ENCODE data around the gene GCNT2. TPM values are rescaled to one million over a fixed set of nuclear protein-coding genes. Genes with fewer than 3 reads are reported as not detected.
A peak's percentile ranks its signal among the peaks of the same experiment; 100 is the strongest.

Gene GCNT2
- total RNA-seq, 1 experiment from 2014 or later = 51.2 TPM

DNA sequence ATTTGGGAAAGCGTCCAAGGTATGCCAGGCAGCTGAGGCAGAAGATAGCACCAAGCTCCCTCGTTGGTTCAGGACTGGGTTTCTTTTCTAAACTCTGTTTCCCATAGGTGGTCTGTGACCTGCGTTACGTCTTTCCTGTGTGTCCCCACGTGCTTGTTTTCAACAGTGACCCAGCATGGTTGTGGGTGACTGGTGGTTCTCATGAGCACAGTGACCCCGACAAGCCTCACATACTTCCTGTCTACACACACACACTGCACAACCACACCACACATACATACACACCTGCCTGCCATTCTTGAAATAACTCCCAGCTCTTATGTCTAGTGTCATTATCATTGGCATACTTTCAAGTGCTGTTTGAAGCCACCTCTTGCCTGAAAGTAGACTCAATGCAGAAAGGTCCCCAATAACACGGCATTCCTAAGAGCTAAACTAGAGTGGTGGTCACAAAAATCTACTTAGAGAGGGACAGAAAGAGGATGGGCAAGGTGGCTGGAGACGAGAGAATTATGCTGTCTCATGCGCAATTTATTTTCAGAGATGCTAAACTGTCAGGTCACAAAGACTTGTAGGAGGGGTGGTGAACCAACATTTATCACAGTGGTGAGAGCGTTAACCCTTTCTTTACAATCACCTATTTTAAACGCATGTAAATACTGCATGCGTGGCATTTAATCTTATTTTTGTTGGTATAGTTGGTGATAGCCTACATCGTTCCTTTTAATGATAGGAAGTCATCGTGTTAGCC, 66.7 kb downstream of the GCNT2 start:
- Mint-ChIP-seq H3K9me3 (no peaks in the 10 kb centered on the region), H3K4me1 (peaks cover 65% of the 10 kb centered on the region), H3K4me3 (no peak overlapping the region), H3K27me3 (ENCODE audit: low read depth) (no peaks in the 10 kb centered on the region), H3K27ac (no peak overlapping the region), H3K36me3 (peaks cover 6% of the 10 kb centered on the region)
- ChIA-PET CTCF (interaction anchor here (0.6 to 1.8 kb wide), 3 partner anchors 8 to 77 kb away, joined by 3 to 5 read pairs (median 4); no protein-coding TSS in a partner anchor), POLR2A (interaction anchor here (0.7 to 1.8 kb wide), 3 partner anchors 23 to 32 kb away, joined by 3 to 7 read pairs (median 3); no protein-coding TSS in a partner anchor)
- no peak for TF ChIP-seq ESRRA (CRISPR knock-in tag; IDR thresholded peaks at IDR 0.05; ENCODE audit: borderline replicate concordance)
- no peak for TF ChIP-seq KAT7 (CRISPR knock-in tag; IDR thresholded peaks at IDR 0.05; ENCODE audit: borderline replicate concordance)
- TF ChIP-seq GABPB1 (CRISPR knock-in tag; IDR thresholded peaks at IDR 0.05) = no peak
- TF ChIP-seq, protein P1, sequence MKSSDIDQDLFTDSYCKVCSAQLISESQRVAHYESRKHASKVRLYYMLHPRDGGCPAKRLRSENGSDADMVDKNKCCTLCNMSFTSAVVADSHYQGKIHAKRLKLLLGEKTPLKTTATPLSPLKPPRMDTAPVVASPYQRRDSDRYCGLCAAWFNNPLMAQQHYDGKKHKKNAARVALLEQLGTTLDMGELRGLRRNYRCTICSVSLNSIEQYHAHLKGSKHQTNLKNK (CRISPR knock-in tag; IDR thresholded peaks at IDR 0.05) = no peak
- no peak for TF ChIP-seq RORB (CRISPR knock-in tag; IDR thresholded peaks at IDR 0.05)
- no peak for TF ChIP-seq ZNF219 (CRISPR knock-in tag; IDR thresholded peaks at IDR 0.05; ENCODE audit: borderline replicate concordance)
- TF ChIP-seq EMX1 (CRISPR knock-in tag; IDR thresholded peaks at IDR 0.05) = no peak
- TF ChIP-seq ZNF423 (CRISPR knock-in tag; IDR thresholded peaks at IDR 0.05) = no peak
- TF ChIP-seq ZBTB21 (CRISPR knock-in tag; IDR thresholded peaks at IDR 0.05; ENCODE audit: borderline replicate concordance) = no peak
- TF ChIP-seq, protein P2, sequence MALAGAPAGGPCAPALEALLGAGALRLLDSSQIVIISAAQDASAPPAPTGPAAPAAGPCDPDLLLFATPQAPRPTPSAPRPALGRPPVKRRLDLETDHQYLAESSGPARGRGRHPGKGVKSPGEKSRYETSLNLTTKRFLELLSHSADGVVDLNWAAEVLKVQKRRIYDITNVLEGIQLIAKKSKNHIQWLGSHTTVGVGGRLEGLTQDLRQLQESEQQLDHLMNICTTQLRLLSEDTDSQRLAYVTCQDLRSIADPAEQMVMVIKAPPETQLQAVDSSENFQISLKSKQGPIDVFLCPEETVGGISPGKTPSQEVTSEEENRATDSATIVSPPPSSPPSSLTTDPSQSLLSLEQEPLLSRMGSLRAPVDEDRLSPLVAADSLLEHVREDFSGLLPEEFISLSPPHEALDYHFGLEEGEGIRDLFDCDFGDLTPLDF (CRISPR knock-in tag; IDR thresholded peaks at IDR 0.05) = no peak
- TF ChIP-seq CREB1 (CRISPR knock-in tag; IDR thresholded peaks at IDR 0.05) = no peak
- TF ChIP-seq, protein P3, sequence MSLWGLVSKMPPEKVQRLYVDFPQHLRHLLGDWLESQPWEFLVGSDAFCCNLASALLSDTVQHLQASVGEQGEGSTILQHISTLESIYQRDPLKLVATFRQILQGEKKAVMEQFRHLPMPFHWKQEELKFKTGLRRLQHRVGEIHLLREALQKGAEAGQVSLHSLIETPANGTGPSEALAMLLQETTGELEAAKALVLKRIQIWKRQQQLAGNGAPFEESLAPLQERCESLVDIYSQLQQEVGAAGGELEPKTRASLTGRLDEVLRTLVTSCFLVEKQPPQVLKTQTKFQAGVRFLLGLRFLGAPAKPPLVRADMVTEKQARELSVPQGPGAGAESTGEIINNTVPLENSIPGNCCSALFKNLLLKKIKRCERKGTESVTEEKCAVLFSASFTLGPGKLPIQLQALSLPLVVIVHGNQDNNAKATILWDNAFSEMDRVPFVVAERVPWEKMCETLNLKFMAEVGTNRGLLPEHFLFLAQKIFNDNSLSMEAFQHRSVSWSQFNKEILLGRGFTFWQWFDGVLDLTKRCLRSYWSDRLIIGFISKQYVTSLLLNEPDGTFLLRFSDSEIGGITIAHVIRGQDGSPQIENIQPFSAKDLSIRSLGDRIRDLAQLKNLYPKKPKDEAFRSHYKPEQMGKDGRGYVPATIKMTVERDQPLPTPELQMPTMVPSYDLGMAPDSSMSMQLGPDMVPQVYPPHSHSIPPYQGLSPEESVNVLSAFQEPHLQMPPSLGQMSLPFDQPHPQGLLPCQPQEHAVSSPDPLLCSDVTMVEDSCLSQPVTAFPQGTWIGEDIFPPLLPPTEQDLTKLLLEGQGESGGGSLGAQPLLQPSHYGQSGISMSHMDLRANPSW (CRISPR knock-in tag; conservative IDR thresholded peaks at IDR 0.05; ENCODE audit: low read depth) = no peak
- TF ChIP-seq, protein P4, sequence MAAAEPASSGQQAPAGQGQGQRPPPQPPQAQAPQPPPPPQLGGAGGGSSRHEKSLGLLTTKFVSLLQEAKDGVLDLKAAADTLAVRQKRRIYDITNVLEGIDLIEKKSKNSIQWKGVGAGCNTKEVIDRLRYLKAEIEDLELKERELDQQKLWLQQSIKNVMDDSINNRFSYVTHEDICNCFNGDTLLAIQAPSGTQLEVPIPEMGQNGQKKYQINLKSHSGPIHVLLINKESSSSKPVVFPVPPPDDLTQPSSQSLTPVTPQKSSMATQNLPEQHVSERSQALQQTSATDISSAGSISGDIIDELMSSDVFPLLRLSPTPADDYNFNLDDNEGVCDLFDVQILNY (CRISPR knock-in tag; IDR thresholded peaks at IDR 0.05) = no peak
- TF ChIP-seq, protein P5, sequence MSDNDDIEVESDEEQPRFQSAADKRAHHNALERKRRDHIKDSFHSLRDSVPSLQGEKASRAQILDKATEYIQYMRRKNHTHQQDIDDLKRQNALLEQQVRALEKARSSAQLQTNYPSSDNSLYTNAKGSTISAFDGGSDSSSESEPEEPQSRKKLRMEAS (CRISPR knock-in tag; IDR thresholded peaks at IDR 0.05) = no peak
- TF ChIP-seq, protein P6, sequence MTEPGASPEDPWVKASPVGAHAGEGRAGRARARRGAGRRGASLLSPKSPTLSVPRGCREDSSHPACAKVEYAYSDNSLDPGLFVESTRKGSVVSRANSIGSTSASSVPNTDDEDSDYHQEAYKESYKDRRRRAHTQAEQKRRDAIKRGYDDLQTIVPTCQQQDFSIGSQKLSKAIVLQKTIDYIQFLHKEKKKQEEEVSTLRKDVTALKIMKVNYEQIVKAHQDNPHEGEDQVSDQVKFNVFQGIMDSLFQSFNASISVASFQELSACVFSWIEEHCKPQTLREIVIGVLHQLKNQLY (CRISPR knock-in tag; IDR thresholded peaks at IDR 0.05) = no peak
- no peak for ATAC-seq
- no peak for DNase-seq (ENCODE audit: low spot score)

DNA sequence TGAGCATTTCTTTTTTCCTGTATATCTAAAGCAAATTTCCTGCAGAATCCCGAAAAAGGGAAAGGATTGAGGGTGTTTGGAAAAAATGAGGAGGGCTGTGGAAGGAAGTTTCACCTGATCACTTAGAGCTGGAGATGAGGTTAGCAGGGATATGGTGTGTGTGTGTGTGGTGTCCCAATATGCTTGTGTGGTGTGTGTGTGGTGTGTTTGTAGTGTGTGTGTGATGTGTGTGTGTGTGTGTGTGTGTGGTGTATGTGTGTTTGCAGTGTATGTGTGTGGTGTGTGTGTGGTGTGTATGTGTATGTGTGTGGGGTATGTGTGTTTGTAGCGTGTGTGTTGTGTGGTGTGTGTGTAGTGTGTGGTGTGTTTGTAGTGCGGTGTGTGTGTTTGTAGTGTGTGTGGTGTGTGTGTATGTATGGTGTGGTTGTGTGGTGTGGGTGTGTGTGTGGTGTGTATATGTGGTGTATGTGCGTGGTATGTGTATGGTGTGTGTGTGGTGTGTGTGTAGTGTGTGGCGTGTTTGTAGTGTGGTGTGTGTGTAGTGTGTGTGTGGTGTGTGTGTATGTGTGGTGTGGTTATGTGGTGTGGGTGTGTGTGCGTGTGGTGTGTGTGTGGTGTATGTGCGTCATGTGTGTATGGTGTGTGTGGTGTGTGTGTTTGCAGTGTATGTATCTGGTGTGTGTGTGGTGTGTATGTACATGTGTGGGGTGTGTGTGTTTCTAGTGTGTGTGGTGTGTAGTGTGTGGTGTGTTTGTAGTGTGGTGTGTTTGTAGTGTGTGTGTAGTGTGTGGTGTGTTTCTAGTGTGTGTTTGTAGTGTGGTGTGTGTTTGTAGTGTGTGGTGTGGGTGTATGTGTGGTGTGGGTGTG, 67.6 kb downstream of the GCNT2 start:
- Mint-ChIP-seq H3K27me3 (ENCODE audit: low read depth) (no peaks in the 10 kb centered on the region), H3K27ac (no peak overlapping the region), H3K4me3 (no peak overlapping the region), H3K36me3 (peaks cover 6% of the 10 kb centered on the region), H3K9me3 (no peaks in the 10 kb centered on the region), H3K4me1 (peaks cover 63% of the 10 kb centered on the region)
- TF ChIP-seq FOXK1 (CRISPR knock-in tag; IDR thresholded peaks at IDR 0.05) = no peak
- peak; percentile 55; the same call in 1 of the 2 replicates for TF ChIP-seq NFE2L1 (CRISPR knock-in tag; IDR thresholded peaks at IDR 0.05)
- ATAC-seq (no peak), DNase-seq (ENCODE audit: low spot score) (no peak)
- ChIA-PET CTCF (interaction anchor here (1.5 to 1.8 kb wide), 2 partner anchors 29 to 78 kb away, joined by 4 to 5 read pairs; no protein-coding TSS in a partner anchor), POLR2A (interaction anchor here (0.7 to 1.8 kb wide), 2 partner anchors 28 to 33 kb away, joined by 3 to 7 read pairs; no protein-coding TSS in a partner anchor)
